TTC549 (cell line): ENCODE data around the gene SHOX.
"Not testable (repeated sequence)": the region's sequence is repeated elsewhere in the genome, so short reads cannot be mapped to it uniquely, and the experiment has no call there.

Experiments
- FAIRE-seq: peaks from 2 replicates; lab custom pipeline; 2012; peaks lifted over from hg19 to GRCh38; lab: Jason Lieb, UNC

Gene SHOX

DNA sequence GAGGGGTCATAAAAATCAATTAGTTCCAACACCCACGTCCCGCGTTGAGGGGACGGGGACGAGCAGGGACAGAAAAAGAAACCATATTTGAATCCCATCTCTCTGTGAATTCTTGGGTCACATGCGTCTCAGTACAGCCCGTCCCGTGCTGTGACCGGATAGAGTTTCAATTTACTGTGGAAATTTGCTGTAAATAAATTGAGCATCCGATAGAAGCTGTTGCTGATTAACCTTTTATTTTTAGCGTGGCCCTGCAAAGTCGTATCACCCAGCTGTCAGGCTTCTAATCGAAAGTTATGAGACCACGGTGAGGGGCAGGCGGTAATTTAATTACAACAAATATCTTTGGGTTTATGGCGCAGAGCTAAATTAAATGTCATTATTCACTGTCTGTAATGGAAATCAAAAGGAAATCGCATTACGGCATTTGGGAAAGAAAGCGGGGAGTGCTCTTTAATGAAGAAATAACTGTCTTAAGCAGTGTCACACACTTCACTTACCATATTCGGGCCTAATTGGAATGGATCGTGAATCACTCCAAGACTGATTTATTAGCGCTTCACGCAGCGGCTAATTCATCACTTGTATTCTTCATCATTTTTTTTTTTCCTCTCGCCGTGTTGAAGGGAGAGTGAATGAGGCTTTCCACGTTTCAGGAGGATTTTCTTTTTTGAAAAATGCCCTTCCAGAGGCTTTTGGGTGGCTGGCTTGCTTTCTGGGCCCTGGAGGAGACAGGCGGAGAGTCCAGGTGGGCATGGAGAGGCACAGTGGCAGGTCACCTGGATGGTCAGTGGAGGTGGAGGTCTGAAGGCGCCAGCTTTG is 7.3 kb downstream of the SHOX start:
- FAIRE-seq = no peak

DNA sequence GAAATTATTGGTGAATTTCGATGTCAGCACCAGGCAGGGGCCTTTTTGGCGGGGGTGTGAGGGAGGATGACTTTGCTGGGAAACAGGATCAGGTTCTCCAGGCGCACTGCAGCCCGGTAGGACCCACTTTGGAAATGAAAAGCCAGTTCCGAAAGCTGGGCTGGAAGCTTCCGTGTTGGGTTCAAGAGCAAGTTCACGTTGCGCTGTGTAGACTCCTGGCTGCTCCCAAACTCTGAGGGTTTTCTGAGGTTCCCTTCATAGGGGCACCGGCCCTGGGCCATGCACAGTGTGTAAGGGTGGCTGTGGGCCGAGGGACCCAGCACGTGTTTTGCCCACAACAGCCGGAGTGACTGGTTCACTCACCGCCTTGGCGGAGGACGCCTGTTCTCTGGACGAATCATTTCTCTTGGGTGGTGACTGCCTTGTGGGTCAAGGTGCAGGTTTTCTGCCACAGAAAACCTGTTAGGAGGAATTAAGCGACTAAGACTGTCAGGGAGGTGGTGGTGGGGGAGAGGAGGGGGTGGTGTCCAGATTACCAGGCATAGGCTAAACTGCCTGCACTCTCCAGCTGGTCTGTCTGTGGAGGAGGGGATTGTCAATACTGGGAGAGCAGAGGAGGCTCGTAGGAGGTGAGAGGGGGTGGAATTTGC is 8.0 kb downstream of the SHOX start:
- no peak for FAIRE-seq

DNA sequence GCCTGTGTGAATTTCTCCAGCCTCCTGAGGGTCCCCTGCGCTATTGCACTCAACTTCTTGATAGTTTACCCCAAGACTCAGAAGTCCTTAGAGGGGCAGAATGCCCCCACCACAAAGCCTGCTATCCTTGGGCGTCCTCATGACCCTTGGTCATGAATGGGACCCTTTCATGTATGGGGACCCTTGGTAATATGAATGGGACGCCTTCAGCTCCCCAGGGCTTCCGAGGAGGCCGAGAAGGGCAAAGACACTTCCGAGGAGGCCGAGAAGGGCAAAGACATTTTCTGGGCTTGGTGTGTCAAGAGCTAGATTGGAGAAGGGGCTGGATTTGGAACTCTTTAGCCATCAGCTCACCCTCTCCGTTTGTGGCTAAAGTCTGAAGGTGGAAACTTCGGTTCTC is 8.6 kb downstream of the SHOX start:
- no peak for FAIRE-seq

DNA sequence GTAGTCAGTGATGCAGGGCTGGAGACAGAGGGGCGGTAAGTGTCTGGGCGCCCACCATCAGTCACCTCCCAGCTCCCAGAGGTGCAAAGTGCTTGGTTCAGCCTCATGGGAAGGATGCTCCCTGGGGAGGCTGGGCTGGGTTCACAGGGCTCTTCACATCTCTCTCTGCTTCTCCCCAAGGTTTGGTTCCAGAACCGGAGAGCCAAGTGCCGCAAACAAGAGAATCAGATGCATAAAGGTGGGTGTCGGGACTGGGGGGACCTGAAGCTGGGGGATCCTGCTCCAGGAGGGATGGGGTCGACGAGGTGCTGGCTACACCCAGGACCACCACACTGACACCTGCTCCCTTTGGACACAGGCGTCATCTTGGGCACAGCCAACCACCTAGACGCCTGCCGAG is 10.1 kb downstream of the SHOX start:
- FAIRE-seq = no peak

DNA sequence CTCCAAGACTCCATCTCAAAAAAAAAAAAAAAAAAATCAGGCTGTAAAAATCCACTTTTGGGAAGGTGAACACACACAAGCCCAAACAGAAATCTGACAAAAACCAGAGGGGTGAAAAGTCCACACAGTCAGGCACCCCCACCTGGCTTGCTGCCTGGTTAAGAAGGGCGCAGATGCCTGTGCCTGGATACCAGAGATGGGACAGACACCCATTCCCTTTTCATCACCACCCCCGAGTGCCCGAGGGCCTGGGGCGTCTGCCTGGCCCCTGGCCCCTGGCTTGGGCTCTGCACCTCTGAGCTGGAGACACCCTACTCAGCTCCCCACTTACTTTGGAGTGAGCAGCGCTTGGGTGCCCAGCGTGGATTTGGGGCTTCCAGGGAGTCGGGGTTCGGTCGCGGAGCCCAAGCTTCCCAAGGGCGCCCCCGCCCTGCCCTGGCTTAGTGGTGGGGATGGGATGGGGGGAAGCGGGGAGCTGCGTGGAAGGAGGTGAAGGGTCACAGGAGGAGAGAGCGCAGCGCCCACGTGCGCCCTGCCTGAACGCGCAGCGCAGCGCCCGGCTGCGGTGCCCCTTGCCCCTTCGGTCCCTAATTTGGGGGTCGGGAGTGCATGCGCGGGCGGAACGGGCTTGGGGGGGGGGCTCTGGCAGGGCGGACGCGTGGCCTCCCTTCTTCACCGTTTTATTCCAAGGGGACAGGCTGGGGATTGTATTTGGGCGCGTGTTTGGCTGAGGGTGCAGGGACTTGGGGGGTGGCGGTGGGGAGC is 11.3 kb downstream of the SHOX start:
- FAIRE-seq = no peak

DNA sequence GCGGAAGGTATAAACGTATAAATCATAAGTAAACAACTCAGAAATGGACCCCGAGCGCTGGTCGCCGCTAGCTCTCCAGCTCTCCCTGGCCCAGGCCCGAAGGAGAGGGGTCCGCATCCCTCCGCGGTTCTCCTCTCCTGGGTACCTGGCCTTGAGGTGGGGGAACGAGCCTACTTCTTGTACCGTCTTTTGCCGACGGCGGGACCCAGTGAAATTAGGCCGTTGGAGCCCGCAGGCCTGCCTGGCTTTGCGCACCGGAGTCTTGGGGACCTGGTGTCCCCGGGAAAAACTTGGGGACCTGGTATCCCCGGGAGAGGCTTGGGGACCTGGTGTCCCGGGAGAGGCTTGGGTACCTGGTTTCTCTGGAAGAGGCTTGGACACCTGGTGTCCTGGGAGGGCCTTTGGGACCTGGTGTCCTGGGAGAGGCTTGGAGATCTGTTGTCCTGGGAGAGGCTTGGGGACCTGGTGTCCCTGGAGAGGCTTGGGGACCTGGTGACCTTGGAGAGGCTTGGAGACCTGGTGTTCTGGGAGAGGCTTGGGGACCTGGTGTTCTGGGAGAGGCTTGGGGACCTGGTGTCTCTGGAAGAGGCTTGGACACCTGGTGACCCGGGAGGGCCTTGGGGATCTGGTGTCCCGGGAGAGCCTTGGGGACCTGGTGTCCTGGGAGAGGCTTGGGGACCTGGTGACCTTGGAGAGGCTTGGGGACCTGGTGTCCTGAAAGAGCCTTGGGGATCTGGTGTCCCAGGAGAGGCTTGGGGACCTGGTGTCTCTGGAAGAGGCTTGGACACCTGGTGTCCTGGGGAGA is 12.0 kb downstream of the SHOX start:
- no peak for FAIRE-seq

DNA sequence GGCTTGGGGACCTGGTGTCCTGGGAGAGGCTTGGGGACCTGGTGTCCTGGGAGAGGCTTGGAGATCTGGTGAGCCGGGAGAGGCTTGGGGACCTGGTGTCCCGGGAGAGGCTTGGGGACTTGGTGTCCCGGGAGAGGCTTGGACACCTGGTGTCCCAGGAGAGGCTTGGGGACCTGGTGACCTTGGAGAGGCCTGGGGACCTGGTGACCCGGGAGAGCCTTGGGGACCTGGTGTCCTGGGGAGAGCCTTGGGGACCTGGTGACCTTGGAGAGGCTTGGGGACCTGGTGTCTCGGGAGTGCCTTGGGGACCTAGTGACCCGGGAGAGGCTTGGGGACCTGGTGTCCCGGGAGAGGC is 12.6 kb downstream of the SHOX start:
- FAIRE-seq = no peak

DNA sequence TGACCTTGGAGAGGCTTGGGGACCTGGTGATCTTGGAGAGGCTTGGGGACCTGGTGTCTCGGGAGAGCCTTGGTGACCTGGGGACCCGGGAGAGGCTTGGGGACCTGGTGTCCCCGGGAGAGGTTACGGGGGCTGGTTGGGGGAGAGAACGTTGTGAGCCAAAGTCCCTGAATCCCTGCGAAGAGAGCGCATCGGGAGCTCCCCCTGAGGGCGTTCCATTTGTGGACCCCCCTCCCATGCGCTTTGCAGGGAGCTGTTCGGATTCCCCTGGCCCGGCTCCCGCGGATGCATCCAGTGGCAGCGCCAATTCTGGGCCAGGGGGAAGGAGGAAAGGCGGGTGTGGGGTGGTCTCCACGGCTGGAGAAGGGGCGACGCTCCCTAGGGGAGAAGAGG is 13.3 kb downstream of the SHOX start:
- no peak for FAIRE-seq

DNA sequence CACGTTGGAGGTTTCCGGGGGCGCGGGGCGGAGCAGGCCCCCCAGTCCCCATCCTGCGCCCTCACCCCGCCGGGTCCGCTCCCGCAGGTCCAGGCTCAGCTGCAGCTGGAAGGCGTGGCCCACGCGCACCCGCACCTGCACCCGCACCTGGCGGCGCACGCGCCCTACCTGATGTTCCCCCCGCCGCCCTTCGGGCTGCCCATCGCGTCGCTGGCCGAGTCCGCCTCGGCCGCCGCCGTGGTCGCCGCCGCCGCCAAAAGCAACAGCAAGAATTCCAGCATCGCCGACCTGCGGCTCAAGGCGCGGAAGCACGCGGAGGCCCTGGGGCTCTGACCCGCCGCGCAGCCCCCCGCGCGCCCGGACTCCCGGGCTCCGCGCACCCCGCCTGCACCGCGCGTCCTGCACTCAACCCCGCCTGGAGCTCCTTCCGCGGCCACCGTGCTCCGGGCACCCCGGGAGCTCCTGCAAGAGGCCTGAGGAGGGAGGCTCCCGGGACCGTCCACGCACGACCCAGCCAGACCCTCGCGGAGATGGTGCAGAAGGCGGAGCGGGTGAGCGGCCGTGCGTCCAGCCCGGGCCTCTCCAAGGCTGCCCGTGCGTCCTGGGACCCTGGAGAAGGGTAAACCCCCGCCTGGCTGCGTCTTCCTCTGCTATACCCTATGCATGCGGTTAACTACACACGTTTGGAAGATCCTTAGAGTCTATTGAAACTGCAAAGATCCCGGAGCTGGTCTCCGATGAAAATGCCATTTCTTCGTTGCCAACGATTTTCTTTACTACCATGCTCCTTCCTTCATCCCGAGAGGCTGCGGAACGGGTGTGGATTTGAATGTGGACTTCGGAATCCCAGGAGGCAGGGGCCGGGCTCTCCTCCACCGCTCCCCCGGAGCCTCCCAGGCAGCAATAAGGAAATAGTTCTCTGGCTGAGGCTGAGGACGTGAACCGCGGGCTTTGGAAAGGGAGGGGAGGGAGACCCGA is 14.0 kb downstream of the SHOX start:
- FAIRE-seq = no peak

DNA sequence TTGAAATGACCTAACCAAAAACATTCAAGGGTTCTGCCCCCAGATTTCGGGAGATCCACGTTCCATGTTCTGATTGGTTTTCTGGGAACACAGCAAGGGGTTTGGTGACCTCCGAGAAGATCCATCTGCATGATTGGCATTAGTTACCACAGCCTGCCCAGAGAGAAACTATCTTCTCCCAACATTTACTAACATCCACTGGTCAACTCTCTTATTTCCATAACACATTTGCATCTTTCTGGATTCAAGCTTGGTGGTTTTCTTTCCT is 15.6 kb downstream of the SHOX start:
- no peak for FAIRE-seq

DNA sequence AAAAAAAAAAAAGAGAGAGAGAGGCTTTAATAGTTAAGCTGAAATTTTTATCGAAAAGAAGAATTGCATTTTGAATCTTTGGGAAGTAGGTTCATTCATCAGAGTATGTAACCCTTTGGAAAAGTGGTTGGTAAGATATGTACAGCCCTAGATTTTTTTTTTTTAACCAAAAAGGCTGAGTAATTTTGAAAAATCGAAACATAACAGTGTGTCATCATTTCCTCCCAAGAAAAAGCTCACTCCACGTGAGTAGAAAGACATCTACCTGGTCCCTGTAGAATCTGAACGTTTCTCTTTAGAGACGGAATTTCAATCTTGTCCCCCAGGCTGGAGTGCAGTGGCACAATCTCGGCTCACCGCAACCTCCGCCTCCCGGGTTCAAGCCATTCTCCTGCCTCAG is 16.2 kb downstream of the SHOX start:
- no peak for FAIRE-seq

DNA sequence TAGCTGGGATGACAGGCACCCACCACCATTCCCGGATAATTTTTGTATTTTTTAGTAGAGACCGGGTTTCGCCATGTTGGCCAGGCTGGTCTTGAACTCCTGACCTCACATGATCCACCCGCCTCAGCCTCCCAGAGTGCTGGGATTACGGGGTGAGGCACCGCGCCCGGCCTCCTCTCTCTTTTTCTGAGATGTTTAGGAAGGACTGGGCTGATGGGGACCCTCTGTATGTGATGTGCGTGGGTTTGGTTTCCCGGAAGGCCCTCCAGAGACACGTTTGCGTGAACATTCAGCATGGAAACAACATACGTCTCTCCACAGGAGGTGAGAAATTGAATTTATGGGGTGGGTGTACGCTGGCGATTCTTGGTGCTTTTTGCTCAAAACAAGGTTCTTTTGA is 18.6 kb downstream of the SHOX start:
- FAIRE-seq = no peak

DNA sequence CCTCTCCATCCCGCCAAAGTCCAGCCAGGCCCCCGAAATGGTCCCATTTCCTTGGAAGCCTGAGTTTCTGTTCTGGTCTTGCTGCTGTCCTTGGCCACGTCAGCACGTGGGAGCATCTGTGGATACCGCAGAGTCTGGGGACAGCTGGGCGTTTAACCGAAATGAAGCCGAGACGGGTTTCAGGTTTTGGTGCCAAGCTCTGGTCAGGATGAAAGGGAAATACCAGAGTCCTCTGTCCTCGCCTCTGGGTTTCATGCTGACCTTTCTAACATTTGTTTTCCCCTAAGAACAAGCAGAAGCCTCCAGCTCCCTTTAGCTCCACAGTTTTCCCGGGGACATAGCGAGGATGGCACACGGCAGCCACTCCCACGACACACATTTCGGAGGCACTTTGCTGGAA is 19.7 kb downstream of the SHOX start:
- FAIRE-seq = no peak

DNA sequence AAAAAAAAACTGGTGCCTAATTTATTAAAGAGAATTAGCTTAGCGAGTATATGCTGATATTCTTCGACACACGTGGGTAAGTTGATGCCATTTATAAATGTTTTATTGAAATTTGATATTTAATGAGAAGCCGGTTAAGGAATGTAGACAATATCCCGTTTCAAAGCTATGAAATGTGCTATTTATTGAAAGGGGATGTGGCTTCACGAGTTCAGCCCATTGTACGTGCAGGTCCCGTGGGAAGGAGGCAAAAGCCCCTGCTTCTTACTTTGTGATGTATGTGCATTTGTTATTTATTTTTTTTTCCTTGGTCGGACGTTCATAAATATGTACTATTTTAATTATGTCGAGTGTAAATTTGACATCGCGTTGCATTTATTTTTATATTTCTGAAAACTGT is 20.2 kb downstream of the SHOX start:
- no peak for FAIRE-seq

DNA sequence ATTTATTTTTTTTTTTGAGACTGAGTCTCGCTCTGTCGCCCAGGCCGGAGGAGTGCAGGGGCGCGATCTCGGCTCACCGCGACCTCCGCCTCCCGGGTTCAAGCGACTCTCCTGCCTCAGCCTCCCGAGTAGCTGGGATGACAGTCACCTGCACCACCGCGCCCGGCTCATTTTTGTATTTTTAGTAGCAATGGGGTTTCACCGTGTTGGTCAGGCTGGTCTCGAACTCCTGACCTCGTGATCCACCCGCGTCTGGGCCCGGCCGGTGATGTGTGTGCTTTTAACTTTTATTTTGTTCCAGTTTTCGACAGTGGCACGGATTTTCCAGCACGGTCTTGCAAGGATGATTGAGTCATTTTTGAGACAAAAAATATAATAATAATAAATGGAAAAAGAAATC is 21.3 kb downstream of the SHOX start:
- not testable (repeated sequence) for FAIRE-seq

DNA sequence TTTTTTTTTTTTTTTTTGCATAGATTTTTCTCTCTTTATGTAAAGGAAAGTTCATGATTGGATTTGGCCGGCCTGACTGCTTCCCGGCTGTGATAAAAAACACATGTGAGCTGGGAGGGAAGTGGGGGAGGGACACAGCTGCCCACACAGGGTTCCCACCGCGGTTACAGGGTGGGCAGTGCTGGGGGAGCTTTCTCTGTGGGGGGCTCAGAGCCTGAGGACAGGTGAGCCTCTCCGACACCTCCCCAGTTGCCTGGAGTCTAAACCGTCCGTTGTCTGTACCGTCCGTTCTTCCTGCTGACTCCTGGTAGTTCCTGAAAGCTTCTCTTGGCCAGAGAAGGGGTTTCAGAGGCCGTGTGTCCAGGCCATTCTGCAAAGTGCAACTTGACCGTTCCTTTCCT is 21.8 kb downstream of the SHOX start:
- FAIRE-seq = no peak

DNA sequence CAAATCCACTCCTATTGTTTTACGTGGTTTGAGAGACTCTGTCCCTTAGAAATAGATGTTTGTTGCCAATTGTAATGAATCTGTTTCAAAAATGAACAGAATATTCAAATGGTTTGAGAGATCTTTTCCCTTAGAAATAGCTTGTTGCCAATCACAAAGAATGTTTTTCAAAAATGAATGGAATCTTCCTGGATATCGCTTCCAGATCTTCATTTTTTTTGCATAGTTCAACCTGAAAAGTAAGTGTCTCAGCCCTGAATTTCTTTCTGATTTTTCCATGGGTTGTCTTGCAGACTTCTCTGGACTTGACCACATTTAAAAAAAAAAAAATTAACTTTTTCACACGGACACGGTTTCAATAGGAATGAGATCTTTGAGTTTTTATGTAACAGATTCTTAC is 22.7 kb downstream of the SHOX start:
- no peak for FAIRE-seq

DNA sequence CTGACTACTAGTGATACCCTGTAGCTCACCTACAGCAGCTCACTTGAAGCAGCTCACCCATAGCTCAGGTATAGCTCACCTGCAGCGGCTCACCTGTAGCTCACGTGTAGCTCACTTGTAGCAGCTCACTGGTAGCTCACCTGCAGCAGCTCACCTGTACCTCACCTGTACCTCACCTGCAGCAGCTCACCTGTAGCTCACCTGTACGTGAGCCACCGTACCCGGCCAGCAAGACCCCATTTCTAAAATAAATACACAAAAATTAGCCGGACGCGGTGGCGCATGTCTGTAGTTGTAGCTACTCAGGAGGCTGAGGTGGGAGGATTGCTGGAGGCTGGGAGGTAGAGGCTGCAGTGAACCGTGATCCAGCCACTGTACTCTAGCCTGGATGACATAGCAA is 30.6 kb downstream of the SHOX start:
- FAIRE-seq = no peak

DNA sequence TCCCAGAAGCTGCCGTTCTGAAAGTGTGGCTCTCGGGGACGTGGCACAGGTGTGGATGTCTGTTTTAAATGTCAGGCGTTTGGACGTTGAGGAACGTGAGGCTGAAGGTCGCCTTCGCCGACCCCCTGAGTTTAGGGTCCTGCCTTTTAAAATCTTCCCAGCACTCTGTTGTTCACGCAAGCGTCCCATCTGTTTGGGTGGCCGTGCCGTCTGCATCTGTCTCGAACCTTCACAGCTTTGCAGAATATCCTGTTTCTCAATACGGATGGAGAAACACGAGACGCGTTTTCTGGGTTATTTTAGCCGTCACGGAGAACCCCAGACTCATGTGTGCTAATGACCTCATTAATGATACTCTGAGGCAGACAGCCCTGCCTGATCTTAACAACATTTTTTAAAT is 31.5 kb downstream of the SHOX start:
- FAIRE-seq = no peak

DNA sequence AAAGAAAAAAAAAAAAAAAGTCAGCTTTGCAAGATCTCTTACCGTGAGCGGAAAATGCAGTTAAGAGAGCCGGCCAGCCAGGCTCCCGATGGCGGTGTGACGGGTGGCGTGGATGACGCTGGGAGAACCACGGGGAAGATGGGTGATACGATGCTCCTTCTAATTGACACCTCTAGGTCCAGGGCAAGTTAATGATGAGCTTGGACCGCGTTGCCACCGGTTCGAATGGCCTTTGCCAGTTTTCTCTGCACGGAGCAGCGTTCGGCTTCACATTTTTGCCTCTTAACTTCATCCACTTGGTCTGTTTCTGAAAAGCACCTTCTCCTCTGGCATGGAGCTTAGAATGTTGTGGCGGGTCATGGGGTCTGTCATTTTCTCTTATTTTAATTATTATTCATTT is 33.2 kb downstream of the SHOX start:
- no peak for FAIRE-seq
